Endodermal cell (in vitro differentiated cells): ENCODE data around the gene FMNL2. TPM values are rescaled to one million over a fixed set of nuclear protein-coding genes. Genes with fewer than 3 reads are reported as not detected.
A peak's percentile ranks its signal among the peaks of the same experiment; 100 is the strongest.

Source experiments
- DNase-seq: peaks from one replicate; pipeline ENCODE4 v3.0.0-alpha.2; 2017
- H3K27ac ChIP-seq: 2 replicates; pipeline ENCODE4 v1.5.1; 2013; ENCODE audit warnings: mild to moderate bottlenecking, low read depth, low read length, moderate library complexity
- H3K27me3 ChIP-seq: 2 replicates; pipeline ENCODE4 v1.6.1; 2013; ENCODE audit warnings: mild to moderate bottlenecking, low read length, moderate library complexity; ENCODE audit not compliant: insufficient read depth, control insufficient read depth, poor library complexity, severe bottlenecking
- H3K36me3 ChIP-seq: 2 replicates; pipeline ENCODE4 v1.7.0; 2013; ENCODE audit warnings: mild to moderate bottlenecking, low read length, moderate library complexity; ENCODE audit not compliant: control insufficient read depth, insufficient read depth
- H3K4me1 ChIP-seq: one replicate; pipeline ENCODE4 v1.7.0; 2013; ENCODE audit warnings: low read length; ENCODE audit not compliant: control insufficient read depth, insufficient read depth
- H3K4me3 ChIP-seq: 2 replicates; pipeline ENCODE4 v1.5.1; 2013; ENCODE audit warnings: mild to moderate bottlenecking, low read length, moderate library complexity
- H3K9ac ChIP-seq: 2 replicates; pipeline ENCODE4 v1.6.1; 2013; ENCODE audit warnings: mild to moderate bottlenecking, low read length, moderate library complexity; ENCODE audit not compliant: poor library complexity, severe bottlenecking; ENCODE audit errors: extremely low read depth
- H3K9me3 ChIP-seq: 2 replicates; pipeline ENCODE4 v1.6.1; 2013; ENCODE audit warnings: mild to moderate bottlenecking, low read length, moderate library complexity; ENCODE audit not compliant: control insufficient read depth
- H3K27ac Mint-ChIP-seq: 2 replicates; pipeline ENCODE4 v1.8.0; 2020; ENCODE audit warnings: mixed read lengths
- H3K27me3 Mint-ChIP-seq: 2 replicates; pipeline ENCODE4 v1.8.0; 2021; ENCODE audit warnings: mild to moderate bottlenecking, mixed read lengths; ENCODE audit not compliant: insufficient read depth
- H3K36me3 Mint-ChIP-seq: 2 replicates; pipeline ENCODE4 v1.8.0; 2020; ENCODE audit warnings: low read depth, mixed read lengths
- H3K4me1 Mint-ChIP-seq: 2 replicates; pipeline ENCODE4 v1.8.0; 2020; ENCODE audit warnings: mixed read lengths
- H3K4me3 Mint-ChIP-seq: 2 replicates; pipeline ENCODE4 v1.8.0; 2020; ENCODE audit warnings: mild to moderate bottlenecking, moderate library complexity, mixed read lengths
- H3K9me3 Mint-ChIP-seq: 2 replicates; pipeline ENCODE4 v1.8.0; 2020; ENCODE audit warnings: mild to moderate bottlenecking, mixed read lengths
- CTCF ChIP-seq: fragments of 200-600 bp; sonication (generic); conservative IDR thresholded peaks from 2 replicates; pipeline ENCODE4 v1.5.0; 2021; ENCODE audit warnings: antibody characterized with exemption, mild to moderate bottlenecking
- WGBS, 2 experiments: methylation state at CpG; one replicate each; pipeline versions ENCODE4 v1.1.5 to v1.1.7; 2013; ENCODE audit warnings: missing lambda C conversion rate in 2 of 2, mixed read lengths in 1 of 2; ENCODE audit not compliant: insufficient coverage in 1 of 2, insufficient read length in 1 of 2; 5-methylcytosine and 5-hydroxymethylcytosine counted together
- total RNA-seq, 2 donors: library from RNA; stranded (reverse); fragmentation: NEBNext Ultra II Directional in 1 of 2; extraction: Animal tissue kit (Norgen Biotek cat#: 25700) in 1 of 2; gene quantifications; 2 replicates in 1 of 2; 3 replicates in 1 of 2; pipeline ENCODE4 v1.2.1, GENCODE V29; 2021

The FMNL2 gene
- total RNA-seq, 2 donors from 2014 or later, result 49.4 to 51.8 TPM

GRCh38 chr2:152661076-152661475 lies 326.1 kb downstream of the FMNL2 start:
- no peak for DNase-seq
- H3K4me3 ChIP-seq, result no peak overlapping the region
- peaks cover 80% of the 10 kb centered on the region for H3K36me3 Mint-ChIP-seq
- no peaks in the 10 kb centered on the region for H3K27me3 Mint-ChIP-seq
- H3K4me3 Mint-ChIP-seq, result no peak overlapping the region
- H3K4me1 ChIP-seq, result no peaks in the 10 kb centered on the region
- peaks cover 96% of the 10 kb centered on the region for H3K36me3 ChIP-seq
- H3K9me3 Mint-ChIP-seq, result no peaks in the 10 kb centered on the region
- H3K27me3 ChIP-seq, result no peaks in the 10 kb centered on the region
- H3K27ac ChIP-seq, result no peak overlapping the region
- H3K4me1 Mint-ChIP-seq, result no peaks in the 10 kb centered on the region
- H3K9ac ChIP-seq, result no peak overlapping the region
- TF ChIP-seq CTCF, result no peak
- no peak overlapping the region for H3K27ac Mint-ChIP-seq
- H3K9me3 ChIP-seq, result no peaks in the 10 kb centered on the region
- 91 to 98% methylated on average over 3 of the region's 4 CpGs for WGBS, 2 experiments

DNA sequence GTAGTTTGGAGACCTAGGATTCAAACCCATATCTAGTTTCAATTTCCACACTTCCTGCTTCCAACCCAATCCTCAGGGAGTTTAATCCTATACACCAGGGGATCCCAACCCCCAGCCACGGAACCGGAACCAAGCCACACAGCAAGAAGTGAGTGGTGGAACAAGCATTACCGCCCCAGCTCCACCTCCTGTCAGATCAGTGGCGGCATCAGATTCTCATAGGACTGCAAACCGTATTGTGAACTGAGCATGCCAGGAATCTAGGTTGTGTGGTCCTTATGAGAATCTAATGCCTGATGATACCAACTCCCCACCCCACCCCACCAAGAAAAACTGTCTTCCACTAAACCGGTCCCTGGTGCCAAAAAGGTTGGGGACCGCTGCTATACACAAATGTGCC lies 329.8 kb downstream of the FMNL2 start:
- no peaks in the 10 kb centered on the region for H3K27me3 ChIP-seq
- Mint-ChIP-seq H3K27me3 (no peaks in the 10 kb centered on the region), H3K27ac (peak overlapping the region; percentile 30), H3K36me3 (peaks cover 84% of the 10 kb centered on the region), H3K9me3 (no peaks in the 10 kb centered on the region), H3K4me3 (no peak overlapping the region), H3K4me1 (no peaks in the 10 kb centered on the region)
- H3K4me1 ChIP-seq, result no peaks in the 10 kb centered on the region
- no peak for TF ChIP-seq CTCF
- peaks cover 97% of the 10 kb centered on the region for H3K36me3 ChIP-seq
- H3K9ac ChIP-seq, result no peak overlapping the region
- H3K9me3 ChIP-seq, result no peaks in the 10 kb centered on the region
- no peak overlapping the region for H3K27ac ChIP-seq
- DNase-seq, result no peak
- H3K4me3 ChIP-seq, result no peak overlapping the region
- 96 to 99% methylated on average over 4 to 7 of the region's 7 CpGs for WGBS, 2 experiments

- no peaks in the 10 kb centered on the region for H3K9me3 ChIP-seq
- 94% methylated on average over 4 of the region's 4 CpGs; no CpG with 5 or more reads in 1 of the 2 experiments for WGBS, 2 experiments
- no peaks in the 10 kb centered on the region for H3K27me3 Mint-ChIP-seq
- H3K36me3 ChIP-seq, result peaks cover 98% of the 10 kb centered on the region
- H3K27me3 ChIP-seq, result no peaks in the 10 kb centered on the region
- no peak for TF ChIP-seq CTCF
- no peaks in the 10 kb centered on the region for H3K4me1 Mint-ChIP-seq
- no peak overlapping the region for H3K4me3 Mint-ChIP-seq
- no peaks in the 10 kb centered on the region for H3K9me3 Mint-ChIP-seq
- no peak overlapping the region for H3K27ac ChIP-seq
- H3K36me3 Mint-ChIP-seq, result peaks cover 73% of the 10 kb centered on the region
- no peak overlapping the region for H3K27ac Mint-ChIP-seq
- no peak overlapping the region for H3K9ac ChIP-seq
- DNase-seq, result no peak
- no peaks in the 10 kb centered on the region for H3K4me1 ChIP-seq
- no peak overlapping the region for H3K4me3 ChIP-seq
Measured at GRCh38 chr2:152674334-152674733, 339.4 kb downstream of the FMNL2 start.
